ENCODE results near the gene PTPRD. TPM values are rescaled to one million over a fixed set of nuclear protein-coding genes. Genes with fewer than 3 reads are reported as not detected.

The PTPRD gene
- total and polyA plus RNA-seq, 2 of the 4 experiments (the other 2 are of a cell fraction): 0.07 to 0.18 TPM

- no peak overlapping the region for H3K27ac ChIP-seq (ENCODE audit: insufficient read depth, low read length)
- H3K18ac ChIP-seq (ENCODE audit: low read depth, low read length): no peak overlapping the region
- no TSS peak for BruUV-seq (replicated peaks)
- no peak overlapping the region for H3K56ac ChIP-seq (ENCODE audit: extremely low read depth, insufficient read depth, low read length)
- no peak overlapping the region for H3K9ac ChIP-seq (ENCODE audit: low read depth, low read length)
- no peak overlapping the region for H2BK15ac ChIP-seq (ENCODE audit: low read depth, low read length)
- dilution Hi-C loops (cut with HindIII; ENCODE audit: low sequenced_read_pairs, unreplicated experiment) (no loop called here), intact Hi-C loops (cut with micrococcal nuclease) (loop anchor here (5.0 to 10.0 kb wide), 2 partner anchors 370 to 413 kb away; no protein-coding TSS in a partner anchor), in situ Hi-C loops (cut with MboI; ENCODE audit: low sequenced_read_pairs) (no loop called here)
- H3K79me1 ChIP-seq (ENCODE audit: low read depth in 1 of 2, low read length in 2 of 2): no peaks in the 10 kb centered on the region
- H3K14ac ChIP-seq (replicated peaks; ENCODE audit: low read depth, low read length): no peak overlapping the region
- no peak overlapping the region for H4K8ac ChIP-seq (ENCODE audit: low read depth in 2 of 2, low read length in 2 of 2)
- H3K36me3 ChIP-seq (ENCODE audit: control insufficient read depth, insufficient read depth, low read length): no peaks in the 10 kb centered on the region
- no peak overlapping the region for H2BK120ac ChIP-seq (ENCODE audit: low read depth, low read length)
- no peak overlapping the region for H2BK5ac ChIP-seq (ENCODE audit: low read depth, low read length, poor library complexity, severe bottlenecking)
- no peak for TF ChIP-seq POLR2A (IDR thresholded peaks at IDR 0.05; ENCODE audit: low read depth, low read length)
- TF ChIP-seq RCOR1 (IDR thresholded peaks at IDR 0.05; ENCODE audit: insufficient replicate concordance, low read length): no peak
- TF ChIP-seq, protein P1, sequence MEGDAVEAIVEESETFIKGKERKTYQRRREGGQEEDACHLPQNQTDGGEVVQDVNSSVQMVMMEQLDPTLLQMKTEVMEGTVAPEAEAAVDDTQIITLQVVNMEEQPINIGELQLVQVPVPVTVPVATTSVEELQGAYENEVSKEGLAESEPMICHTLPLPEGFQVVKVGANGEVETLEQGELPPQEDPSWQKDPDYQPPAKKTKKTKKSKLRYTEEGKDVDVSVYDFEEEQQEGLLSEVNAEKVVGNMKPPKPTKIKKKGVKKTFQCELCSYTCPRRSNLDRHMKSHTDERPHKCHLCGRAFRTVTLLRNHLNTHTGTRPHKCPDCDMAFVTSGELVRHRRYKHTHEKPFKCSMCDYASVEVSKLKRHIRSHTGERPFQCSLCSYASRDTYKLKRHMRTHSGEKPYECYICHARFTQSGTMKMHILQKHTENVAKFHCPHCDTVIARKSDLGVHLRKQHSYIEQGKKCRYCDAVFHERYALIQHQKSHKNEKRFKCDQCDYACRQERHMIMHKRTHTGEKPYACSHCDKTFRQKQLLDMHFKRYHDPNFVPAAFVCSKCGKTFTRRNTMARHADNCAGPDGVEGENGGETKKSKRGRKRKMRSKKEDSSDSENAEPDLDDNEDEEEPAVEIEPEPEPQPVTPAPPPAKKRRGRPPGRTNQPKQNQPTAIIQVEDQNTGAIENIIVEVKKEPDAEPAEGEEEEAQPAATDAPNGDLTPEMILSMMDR (conservative IDR thresholded peaks at IDR 0.05; ENCODE audit: low read depth, low read length): no peak
- no peak for TF ChIP-seq SMC3 (IDR thresholded peaks at IDR 0.05; ENCODE audit: low read depth, low read length)
- TF ChIP-seq CHD1 (IDR thresholded peaks at IDR 0.05; ENCODE audit: low read depth, low read length): no peak
- TF ChIP-seq USF2 (IDR thresholded peaks at IDR 0.05; ENCODE audit: low read depth, low read length): no peak
- no peak for TF ChIP-seq MXI1 (IDR thresholded peaks at IDR 0.05; ENCODE audit: borderline replicate concordance, low read depth, low read length)
- no peak for TF ChIP-seq NFE2L2 (IDR thresholded peaks at IDR 0.05; ENCODE audit: low read depth, low read length)
- H3K9me3 ChIP-seq (ENCODE audit: control insufficient read depth, insufficient read depth, low read length): peaks cover 2% of the 10 kb centered on the region; the same call in 1 of the 2 replicates
- H4K20me1 ChIP-seq (ENCODE audit: insufficient read depth, low read length): no peaks in the 10 kb centered on the region
- WGBS, 2 experiments (ENCODE audit: extremely low coverage in 2 of 2, insufficient read length in 1 of 2): no CpG with 5 or more reads among the region's 3 CpGs
- DNase-seq (no peak), ATAC-seq (ENCODE audit: low read depth) (no peak)
- no peak overlapping the region for H4K91ac ChIP-seq (ENCODE audit: insufficient read depth, low read depth, low read length)
- H3K23ac ChIP-seq (ENCODE audit: low read depth, low read length): no peak overlapping the region
- no peak overlapping the region for H2AFZ ChIP-seq (replicated peaks; ENCODE audit: low read length, poor library complexity)
- H3K27me3 ChIP-seq (ENCODE audit: control insufficient read depth, insufficient read depth, low read length): no peaks in the 10 kb centered on the region
- POLR2A ChIA-PET (ENCODE audit: unreplicated experiment): no interaction called here
- no peak overlapping the region for H2BK20ac ChIP-seq (ENCODE audit: low read depth, low read length)
- no peak overlapping the region for H2AK5ac ChIP-seq (ENCODE audit: low read depth, low read length)
- no peak overlapping the region for H3K4me2 ChIP-seq (ENCODE audit: low read depth, low read length)
- no peaks in the 10 kb centered on the region for H3K9me1 ChIP-seq (ENCODE audit: insufficient read depth, low read length)
- no peak overlapping the region for H2AK9ac ChIP-seq (replicated peaks; ENCODE audit: low read depth, low read length, poor library complexity)
- CTCF ChIA-PET: no interaction called here
- H4K5ac ChIP-seq (ENCODE audit: low read depth, low read length): no peak overlapping the region
- H3K4ac ChIP-seq (ENCODE audit: low read depth, low read length): no peak overlapping the region
- H3K4me3 ChIP-seq (ENCODE audit: insufficient read depth, low read depth, low read length): no peak overlapping the region
- no peaks in the 10 kb centered on the region for H3K4me1 ChIP-seq (ENCODE audit: control insufficient read depth, insufficient read depth, low read length)
Measured at GRCh38 chr9:8484597-8485191, 2128.1 kb downstream of the PTPRD start.
